Adrenal gland (tissue), 5 donors: ENCODE data around the gene KIAA1328.

Experiments
- POLR2A ChIP-seq, 2 donors: fragments of 450-650 bp; IDR thresholded peaks; one replicate each; pipeline ENCODE4 v1.6.1; 2017; ENCODE audit warnings: antibody characterized with exemption in 2 of 2, mild to moderate bottlenecking in 2 of 2, moderate library complexity in 1 of 2
- TF ChIP-seq, protein P1 (sequence below), 6 experiments: fragments of 450-650 bp in 4 of 6; fragments of 200-600 bp in 2 of 6; sonication (generic) in 1 of 6; IDR thresholded peaks; 1 replicate in 5 of 6; 2 replicates in 1 of 6; pipeline versions ENCODE4 v1.5.1 to v1.8.0; 2016 to 2021; ENCODE audit warnings: antibody characterized with exemption in 6 of 6, mild to moderate bottlenecking in 2 of 6, moderate library complexity in 1 of 6
- donor health status: DM: no; HTN: no; CAD: no.

- TF ChIP-seq, protein P1, sequence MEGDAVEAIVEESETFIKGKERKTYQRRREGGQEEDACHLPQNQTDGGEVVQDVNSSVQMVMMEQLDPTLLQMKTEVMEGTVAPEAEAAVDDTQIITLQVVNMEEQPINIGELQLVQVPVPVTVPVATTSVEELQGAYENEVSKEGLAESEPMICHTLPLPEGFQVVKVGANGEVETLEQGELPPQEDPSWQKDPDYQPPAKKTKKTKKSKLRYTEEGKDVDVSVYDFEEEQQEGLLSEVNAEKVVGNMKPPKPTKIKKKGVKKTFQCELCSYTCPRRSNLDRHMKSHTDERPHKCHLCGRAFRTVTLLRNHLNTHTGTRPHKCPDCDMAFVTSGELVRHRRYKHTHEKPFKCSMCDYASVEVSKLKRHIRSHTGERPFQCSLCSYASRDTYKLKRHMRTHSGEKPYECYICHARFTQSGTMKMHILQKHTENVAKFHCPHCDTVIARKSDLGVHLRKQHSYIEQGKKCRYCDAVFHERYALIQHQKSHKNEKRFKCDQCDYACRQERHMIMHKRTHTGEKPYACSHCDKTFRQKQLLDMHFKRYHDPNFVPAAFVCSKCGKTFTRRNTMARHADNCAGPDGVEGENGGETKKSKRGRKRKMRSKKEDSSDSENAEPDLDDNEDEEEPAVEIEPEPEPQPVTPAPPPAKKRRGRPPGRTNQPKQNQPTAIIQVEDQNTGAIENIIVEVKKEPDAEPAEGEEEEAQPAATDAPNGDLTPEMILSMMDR (IDR thresholded peaks at IDR 0.05), result no peak
- no peak for TF ChIP-seq POLR2A (IDR thresholded peaks at IDR 0.05)
These were observed 409.6 kb downstream of the KIAA1328 start for GRCh38 chr18:37238282-37239108.
